ENCODE data around the gene FRZB.

DNA sequence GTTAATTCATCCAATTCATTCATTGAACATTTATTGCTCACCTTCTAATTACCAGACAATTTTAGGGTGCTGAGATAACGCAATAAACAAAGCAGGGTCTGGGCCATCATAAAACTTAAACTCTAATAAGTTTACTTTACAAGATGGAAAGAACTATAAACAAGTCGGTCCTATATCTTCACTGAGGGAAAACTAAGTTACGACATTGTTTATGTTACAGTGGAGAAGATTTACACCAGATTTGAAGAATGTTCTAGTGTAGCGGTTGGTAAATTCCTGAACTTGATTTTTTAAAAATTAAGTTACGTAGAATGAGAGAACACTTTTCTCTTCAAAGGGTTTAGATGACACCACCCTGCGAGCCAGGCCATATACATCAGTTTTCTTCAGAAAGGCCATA, 20.7 kb upstream of the FRZB start:
- no peak for TF ChIP-seq POLR2A (IDR thresholded peaks at IDR 0.05)
- TF ChIP-seq, protein P1, sequence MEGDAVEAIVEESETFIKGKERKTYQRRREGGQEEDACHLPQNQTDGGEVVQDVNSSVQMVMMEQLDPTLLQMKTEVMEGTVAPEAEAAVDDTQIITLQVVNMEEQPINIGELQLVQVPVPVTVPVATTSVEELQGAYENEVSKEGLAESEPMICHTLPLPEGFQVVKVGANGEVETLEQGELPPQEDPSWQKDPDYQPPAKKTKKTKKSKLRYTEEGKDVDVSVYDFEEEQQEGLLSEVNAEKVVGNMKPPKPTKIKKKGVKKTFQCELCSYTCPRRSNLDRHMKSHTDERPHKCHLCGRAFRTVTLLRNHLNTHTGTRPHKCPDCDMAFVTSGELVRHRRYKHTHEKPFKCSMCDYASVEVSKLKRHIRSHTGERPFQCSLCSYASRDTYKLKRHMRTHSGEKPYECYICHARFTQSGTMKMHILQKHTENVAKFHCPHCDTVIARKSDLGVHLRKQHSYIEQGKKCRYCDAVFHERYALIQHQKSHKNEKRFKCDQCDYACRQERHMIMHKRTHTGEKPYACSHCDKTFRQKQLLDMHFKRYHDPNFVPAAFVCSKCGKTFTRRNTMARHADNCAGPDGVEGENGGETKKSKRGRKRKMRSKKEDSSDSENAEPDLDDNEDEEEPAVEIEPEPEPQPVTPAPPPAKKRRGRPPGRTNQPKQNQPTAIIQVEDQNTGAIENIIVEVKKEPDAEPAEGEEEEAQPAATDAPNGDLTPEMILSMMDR (IDR thresholded peaks at IDR 0.05 in 8 of 11, conservative IDR thresholded peaks at IDR 0.05 in 3 of 11), result no peak

Data from spleen (tissue), 7 donors.